Liver (tissue), 9 donors: ENCODE data around the gene GATAD2B. TPM values are rescaled to one million over a fixed set of nuclear protein-coding genes. Genes with fewer than 3 reads are reported as not detected.
A peak's percentile ranks its signal among the peaks of the same experiment; 100 is the strongest.
"Not testable (repeated sequence)": the region's sequence is repeated elsewhere in the genome, so short reads cannot be mapped to it uniquely, and the experiment has no call there.

Experiments used
- DNase-seq: peaks from one replicate; pipeline ENCODE4 v3.0.0-alpha.2; 2017; ENCODE audit warnings: low spot score
- H3K27ac ChIP-seq, 2 donors: one replicate each; pipeline ENCODE4 v1.7.0; 2013; ENCODE audit warnings: inconsistent platforms in 2 of 2, low read length in 2 of 2, control low read depth in 1 of 2, low read depth in 1 of 2, mild to moderate bottlenecking in 1 of 2
- H3K27me3 ChIP-seq, 4 donors: one replicate each; pipeline versions ENCODE4 v1.6.1 to v1.7.0; 2013; ENCODE audit warnings: low read length in 3 of 4, inconsistent platforms in 1 of 4, mild to moderate bottlenecking in 1 of 4, moderate library complexity in 1 of 4; ENCODE audit not compliant: control insufficient read depth in 4 of 4, insufficient read depth in 4 of 4
- H3K36me3 ChIP-seq, 4 donors: one replicate each; pipeline versions ENCODE4 v1.6.1 to v1.7.0; 2013; ENCODE audit warnings: low read length in 3 of 4, mild to moderate bottlenecking in 3 of 4, low read depth in 1 of 4, moderate library complexity in 1 of 4; ENCODE audit not compliant: control insufficient read depth in 4 of 4, insufficient read depth in 3 of 4
- H3K4me1 ChIP-seq, 4 donors: one replicate each; pipeline versions ENCODE4 v1.6.1 to v1.7.0; 2013; ENCODE audit warnings: low read length in 3 of 4, mild to moderate bottlenecking in 3 of 4, moderate library complexity in 1 of 4; ENCODE audit not compliant: control insufficient read depth in 4 of 4, insufficient read depth in 4 of 4
- H3K4me3 ChIP-seq, 3 donors: one replicate each; pipeline versions ENCODE4 v1.6.1 to v1.7.0; 2013; ENCODE audit warnings: low read length in 3 of 3, control low read depth in 1 of 3, low read depth in 1 of 3, mild to moderate bottlenecking in 1 of 3
- H3K9ac ChIP-seq, 2 donors: one replicate each; pipeline ENCODE4 v1.7.0; 2013; ENCODE audit warnings: low read length in 2 of 2, mild to moderate bottlenecking in 2 of 2, moderate library complexity in 2 of 2, control low read depth in 1 of 2, low read depth in 1 of 2
- H3K9me3 ChIP-seq, 4 donors: one replicate each; pipeline versions ENCODE4 v1.6.1 to v1.7.0; 2013; ENCODE audit warnings: low read length in 3 of 4; ENCODE audit not compliant: control insufficient read depth in 4 of 4
- ATF3 ChIP-seq: IDR thresholded peaks from 2 replicates; pipeline ENCODE4 v1.6.1; 2016; ENCODE audit warnings: antibody characterized with exemption
- CTCF ChIP-seq: fragments of 150-350 bp; IDR thresholded peaks from 2 replicates; pipeline ENCODE4 v1.5.1; 2017; ENCODE audit warnings: improper control_type of control experiment, low read depth, low read length; ENCODE audit not compliant: missing input control
- EGR1 ChIP-seq, 2 donors: IDR thresholded peaks; 2 replicates each; pipeline ENCODE4 v1.6.1; 2016 to 2018; ENCODE audit warnings: antibody characterized with exemption in 2 of 2, low read depth in 2 of 2
- FOXA1 ChIP-seq: IDR thresholded peaks from 2 replicates; pipeline ENCODE4 v1.6.1; 2016; ENCODE audit warnings: antibody characterized with exemption
- FOXA2 ChIP-seq: IDR thresholded peaks from 2 replicates; pipeline ENCODE4 v1.6.1; 2016; ENCODE audit warnings: antibody characterized with exemption
- GABPA ChIP-seq, 2 donors: IDR thresholded peaks in 1 of 2; conservative IDR thresholded peaks in 1 of 2; 2 replicates each; pipeline ENCODE4 v1.6.1; 2016; ENCODE audit warnings: antibody characterized with exemption in 2 of 2, mild to moderate bottlenecking in 1 of 2, moderate library complexity in 1 of 2
- HNF4A ChIP-seq, 2 donors: conservative IDR thresholded peaks; 2 replicates each; pipeline ENCODE4 v1.6.1; 2016; ENCODE audit warnings: antibody characterized with exemption in 2 of 2, mild to moderate bottlenecking in 2 of 2
- HNF4G ChIP-seq: IDR thresholded peaks from 2 replicates; pipeline ENCODE4 v1.6.1; 2016; ENCODE audit warnings: antibody characterized with exemption
- JUND ChIP-seq, 2 donors: IDR thresholded peaks; 2 replicates each; pipeline ENCODE4 v1.6.1; 2016; ENCODE audit warnings: antibody characterized with exemption in 2 of 2
- MAX ChIP-seq: IDR thresholded peaks from 2 replicates; pipeline ENCODE4 v1.6.1; 2016; ENCODE audit warnings: antibody characterized with exemption
- NR2F2 ChIP-seq: IDR thresholded peaks from 2 replicates; pipeline ENCODE4 v1.6.1; 2016; ENCODE audit warnings: antibody characterized with exemption
- RAD21 ChIP-seq, 2 donors: IDR thresholded peaks; 2 replicates each; pipeline ENCODE4 v1.6.1; 2016; ENCODE audit warnings: antibody characterized with exemption in 2 of 2, mild to moderate bottlenecking in 2 of 2
- RXRA ChIP-seq, 2 donors: IDR thresholded peaks; 2 replicates each; pipeline ENCODE4 v1.6.1; 2017 to 2018; ENCODE audit warnings: antibody characterized with exemption in 2 of 2, mild to moderate bottlenecking in 1 of 2
- SP1 ChIP-seq: IDR thresholded peaks from 2 replicates; pipeline ENCODE4 v1.6.1; 2018; ENCODE audit warnings: antibody characterized with exemption, mild to moderate bottlenecking
- TAF1 ChIP-seq: conservative IDR thresholded peaks from 2 replicates; pipeline ENCODE4 v1.6.1; 2016; ENCODE audit warnings: antibody characterized with exemption, mild to moderate bottlenecking
- YY1 ChIP-seq: IDR thresholded peaks from 2 replicates; pipeline ENCODE4 v1.6.1; 2016; ENCODE audit warnings: antibody characterized with exemption, mild to moderate bottlenecking
- WGBS: extraction: QIAGEN DNeasy Blood & Tissue Kit; methylation state at CpG from one replicate; pipeline ENCODE4 v1.1.7; 2013; 5-methylcytosine and 5-hydroxymethylcytosine counted together
- polyA plus RNA-seq, 2 donors: library from polyadenylated mRNA; stranded (reverse) in 1 of 2; unstranded in 1 of 2; fragments of 200-250 nt in 1 of 2; fragments of >200 nt in 1 of 2; fragmentation: Nextera tagmentation in 1 of 2; extraction: Ambion mirVana in 1 of 2; gene quantifications; one replicate each; pipeline versions ENCODE4 v1.2.1 to v1.2.3, GENCODE V29; 2013 to 2015
- total RNA-seq, 2 donors: library from RNA; depleted of rRNA; stranded (reverse); fragments of >200 nt; gene quantifications; one replicate each; pipeline ENCODE4 v1.2.3, GENCODE V29; 2014
- TF ChIP-seq, protein P1 (sequence below): IDR thresholded peaks from 2 replicates; pipeline ENCODE4 v1.6.1; 2016; ENCODE audit warnings: antibody characterized with exemption
- TF ChIP-seq, protein P2 (sequence below): IDR thresholded peaks from 2 replicates; pipeline ENCODE4 v1.6.1; 2016; ENCODE audit warnings: antibody characterized with exemption, mild to moderate bottlenecking
- donor health status: healthy.
- donor health status: healthy.
- donor health status: healthy.
- donor health status: healthy.
- donor health status: healthy.

Gene GATAD2B
- total and polyA plus RNA-seq, 4 donors, result 3.2 to 4.9 (median 3.9) TPM

GRCh38 chr1:153783233-153784190 is 139.3 kb downstream of the GATAD2B start:
- TF ChIP-seq CTCF, result no peak
- no peak for TF ChIP-seq FOXA2
- no peak for TF ChIP-seq ATF3
- TF ChIP-seq HNF4G, result no peak
- TF ChIP-seq YY1, result peak; percentile 81
- no peak for TF ChIP-seq TAF1
- no peak for TF ChIP-seq JUND (IDR thresholded peaks at IDR 0.05)
- peak; percentile 14 to 18 for TF ChIP-seq RXRA (IDR thresholded peaks at IDR 0.05)
- TF ChIP-seq, protein P1, sequence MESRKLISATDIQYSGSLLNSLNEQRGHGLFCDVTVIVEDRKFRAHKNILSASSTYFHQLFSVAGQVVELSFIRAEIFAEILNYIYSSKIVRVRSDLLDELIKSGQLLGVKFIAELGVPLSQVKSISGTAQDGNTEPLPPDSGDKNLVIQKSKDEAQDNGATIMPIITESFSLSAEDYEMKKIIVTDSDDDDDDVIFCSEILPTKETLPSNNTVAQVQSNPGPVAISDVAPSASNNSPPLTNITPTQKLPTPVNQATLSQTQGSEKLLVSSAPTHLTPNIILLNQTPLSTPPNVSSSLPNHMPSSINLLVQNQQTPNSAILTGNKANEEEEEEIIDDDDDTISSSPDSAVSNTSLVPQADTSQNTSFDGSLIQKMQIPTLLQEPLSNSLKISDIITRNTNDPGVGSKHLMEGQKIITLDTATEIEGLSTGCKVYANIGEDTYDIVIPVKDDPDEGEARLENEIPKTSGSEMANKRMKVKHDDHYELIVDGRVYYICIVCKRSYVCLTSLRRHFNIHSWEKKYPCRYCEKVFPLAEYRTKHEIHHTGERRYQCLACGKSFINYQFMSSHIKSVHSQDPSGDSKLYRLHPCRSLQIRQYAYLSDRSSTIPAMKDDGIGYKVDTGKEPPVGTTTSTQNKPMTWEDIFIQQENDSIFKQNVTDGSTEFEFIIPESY, result no peak
- TF ChIP-seq SP1, result peak; percentile 36
- TF ChIP-seq HNF4A (conservative IDR thresholded peaks at IDR 0.05), result no peak
- TF ChIP-seq, protein P2, sequence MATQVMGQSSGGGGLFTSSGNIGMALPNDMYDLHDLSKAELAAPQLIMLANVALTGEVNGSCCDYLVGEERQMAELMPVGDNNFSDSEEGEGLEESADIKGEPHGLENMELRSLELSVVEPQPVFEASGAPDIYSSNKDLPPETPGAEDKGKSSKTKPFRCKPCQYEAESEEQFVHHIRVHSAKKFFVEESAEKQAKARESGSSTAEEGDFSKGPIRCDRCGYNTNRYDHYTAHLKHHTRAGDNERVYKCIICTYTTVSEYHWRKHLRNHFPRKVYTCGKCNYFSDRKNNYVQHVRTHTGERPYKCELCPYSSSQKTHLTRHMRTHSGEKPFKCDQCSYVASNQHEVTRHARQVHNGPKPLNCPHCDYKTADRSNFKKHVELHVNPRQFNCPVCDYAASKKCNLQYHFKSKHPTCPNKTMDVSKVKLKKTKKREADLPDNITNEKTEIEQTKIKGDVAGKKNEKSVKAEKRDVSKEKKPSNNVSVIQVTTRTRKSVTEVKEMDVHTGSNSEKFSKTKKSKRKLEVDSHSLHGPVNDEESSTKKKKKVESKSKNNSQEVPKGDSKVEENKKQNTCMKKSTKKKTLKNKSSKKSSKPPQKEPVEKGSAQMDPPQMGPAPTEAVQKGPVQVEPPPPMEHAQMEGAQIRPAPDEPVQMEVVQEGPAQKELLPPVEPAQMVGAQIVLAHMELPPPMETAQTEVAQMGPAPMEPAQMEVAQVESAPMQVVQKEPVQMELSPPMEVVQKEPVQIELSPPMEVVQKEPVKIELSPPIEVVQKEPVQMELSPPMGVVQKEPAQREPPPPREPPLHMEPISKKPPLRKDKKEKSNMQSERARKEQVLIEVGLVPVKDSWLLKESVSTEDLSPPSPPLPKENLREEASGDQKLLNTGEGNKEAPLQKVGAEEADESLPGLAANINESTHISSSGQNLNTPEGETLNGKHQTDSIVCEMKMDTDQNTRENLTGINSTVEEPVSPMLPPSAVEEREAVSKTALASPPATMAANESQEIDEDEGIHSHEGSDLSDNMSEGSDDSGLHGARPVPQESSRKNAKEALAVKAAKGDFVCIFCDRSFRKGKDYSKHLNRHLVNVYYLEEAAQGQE, result peak; percentile 82
- no peak for TF ChIP-seq NR2F2
- no peak for TF ChIP-seq EGR1 (IDR thresholded peaks at IDR 0.05; ENCODE audit: low read depth in 2 of 2)
- TF ChIP-seq RAD21 (IDR thresholded peaks at IDR 0.05), result peak; percentile 11 to 49
- peak; percentile 47 for TF ChIP-seq MAX
- no peak for TF ChIP-seq FOXA1
- TF ChIP-seq GABPA (IDR thresholded peaks at IDR 0.05 in 1 of 2, conservative IDR thresholded peaks at IDR 0.05 in 1 of 2), result peak in 1 of 2 donors; percentile 50
- Histone ChIP-seq H3K27me3 (no peaks in the 10 kb centered on the region), H3K9me3 (no peaks in the 10 kb centered on the region), H3K36me3 (peaks cover 0 to under 1% (median 0%) of the 10 kb centered on the region in 4 donors), H3K4me3 (peak overlapping the region; percentile 62 to 77 (median 77)), H3K4me1 (peaks cover 18 to 31% (median 24%) of the 10 kb centered on the region in 4 donors), H3K27ac (peak overlapping the region; percentile 97 to 99), H3K9ac (peak overlapping the region; percentile 82 to 86)
- DNase-seq, result peak; percentile 94
- under 1% methylated on average over 61 of the region's 61 CpGs for whole genome bisulfite sequencing

GRCh38 chr1:153782648-153783047 is 140.1 kb downstream of the GATAD2B start:
- peak overlapping the region; percentile 97 to 99 for H3K27ac ChIP-seq
- not testable (repeated sequence) for H3K9me3 ChIP-seq, DNase-seq, H3K27me3 ChIP-seq, H3K36me3 ChIP-seq
- peak overlapping the region; percentile 82 to 86 for H3K9ac ChIP-seq
- WGBS, result 93% methylated on average over 8 of the region's 8 CpGs
- H3K4me1 ChIP-seq, result peaks cover 25 to 39% (median 33%) of the 10 kb centered on the region in 4 donors
- peak overlapping the region in 2 of 3 donors; percentile 62 to 77 for H3K4me3 ChIP-seq
